ENCODE results near the gene CENPVL2.
"Not testable (repeated sequence)": the region's sequence is repeated elsewhere in the genome, so short reads cannot be mapped to it uniquely, and the experiment has no call there.

CENPVL2 gene

DNA sequence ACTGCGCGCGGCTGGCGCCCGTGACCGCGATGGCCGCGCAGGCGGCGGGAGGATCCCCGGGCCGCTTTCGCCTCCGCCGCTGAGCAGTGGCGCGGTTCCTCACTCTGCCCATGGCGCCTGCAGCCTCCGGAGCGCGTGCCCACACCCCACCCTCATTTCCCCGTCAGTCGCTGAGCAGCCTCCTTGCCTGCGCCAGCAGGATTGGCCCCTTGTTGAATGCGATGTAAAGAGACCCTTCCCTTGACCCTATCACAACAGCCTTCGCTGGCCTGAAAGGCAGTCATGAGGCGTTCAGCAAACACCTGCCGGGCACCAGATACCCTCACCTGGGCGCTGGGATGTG lies at the start of gene CENPVL2:
Gene CENPVL2 (minus strand): TSS at position 112 of the 343 bp plus-strand sequence. CDS start 0 bp downstream, at position 112.
- not testable (repeated sequence) for DNase-seq

DNA sequence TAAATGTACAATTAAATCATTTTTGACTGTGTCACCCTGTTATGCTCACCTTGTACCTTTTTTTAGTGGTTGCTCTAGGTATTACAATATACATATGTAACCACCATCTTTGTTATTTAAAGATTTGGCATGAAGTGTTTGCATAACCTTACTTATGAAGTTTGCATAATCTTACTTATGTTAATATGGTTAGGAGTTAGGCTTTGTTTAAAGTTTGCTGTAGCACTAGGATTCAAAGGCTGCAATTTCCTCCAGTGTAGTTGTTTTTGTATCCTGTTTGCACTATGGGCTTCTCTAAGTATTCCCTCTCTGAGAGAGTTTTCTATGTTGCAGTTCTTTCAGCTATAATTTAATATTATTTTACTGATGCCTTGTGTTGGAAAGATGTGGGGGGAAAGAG lies 45.6 kb upstream of the CENPVL2 start:
- no peak for DNase-seq

DNA sequence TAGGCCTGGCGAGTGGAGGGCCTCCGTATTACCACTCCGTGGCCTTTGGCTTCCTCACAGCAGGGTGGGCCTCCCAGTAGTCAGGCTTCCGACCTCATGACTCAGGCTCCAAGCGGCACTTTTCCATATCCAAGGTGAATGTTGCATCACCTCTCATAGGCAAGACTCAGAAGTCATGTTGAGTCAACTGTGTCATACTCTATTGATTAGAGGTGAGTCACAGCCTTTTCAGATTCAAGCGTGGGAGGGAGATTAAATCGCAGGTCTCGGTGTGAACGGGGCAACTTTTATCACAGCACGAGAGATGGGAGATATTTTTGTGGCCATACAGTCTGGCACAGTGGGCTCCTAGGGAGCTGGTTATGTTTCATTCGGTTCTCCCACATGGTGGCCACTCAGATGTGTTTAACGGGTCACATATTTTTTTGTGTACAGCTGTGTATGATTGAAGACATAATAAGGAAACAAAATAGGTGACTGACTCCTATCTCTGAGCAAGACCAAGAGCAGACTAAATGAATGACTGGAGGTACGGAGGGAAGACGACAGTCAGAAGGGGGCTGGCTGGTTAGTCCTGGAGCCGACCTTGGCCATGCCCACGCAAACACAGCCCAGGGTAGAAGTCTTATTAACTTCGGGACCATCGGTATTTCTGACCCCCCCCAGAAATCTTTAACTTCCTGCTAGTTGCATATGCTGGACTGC lies 30.5 kb upstream of the CENPVL2 start:
- DNase-seq = not testable (repeated sequence)

DNA sequence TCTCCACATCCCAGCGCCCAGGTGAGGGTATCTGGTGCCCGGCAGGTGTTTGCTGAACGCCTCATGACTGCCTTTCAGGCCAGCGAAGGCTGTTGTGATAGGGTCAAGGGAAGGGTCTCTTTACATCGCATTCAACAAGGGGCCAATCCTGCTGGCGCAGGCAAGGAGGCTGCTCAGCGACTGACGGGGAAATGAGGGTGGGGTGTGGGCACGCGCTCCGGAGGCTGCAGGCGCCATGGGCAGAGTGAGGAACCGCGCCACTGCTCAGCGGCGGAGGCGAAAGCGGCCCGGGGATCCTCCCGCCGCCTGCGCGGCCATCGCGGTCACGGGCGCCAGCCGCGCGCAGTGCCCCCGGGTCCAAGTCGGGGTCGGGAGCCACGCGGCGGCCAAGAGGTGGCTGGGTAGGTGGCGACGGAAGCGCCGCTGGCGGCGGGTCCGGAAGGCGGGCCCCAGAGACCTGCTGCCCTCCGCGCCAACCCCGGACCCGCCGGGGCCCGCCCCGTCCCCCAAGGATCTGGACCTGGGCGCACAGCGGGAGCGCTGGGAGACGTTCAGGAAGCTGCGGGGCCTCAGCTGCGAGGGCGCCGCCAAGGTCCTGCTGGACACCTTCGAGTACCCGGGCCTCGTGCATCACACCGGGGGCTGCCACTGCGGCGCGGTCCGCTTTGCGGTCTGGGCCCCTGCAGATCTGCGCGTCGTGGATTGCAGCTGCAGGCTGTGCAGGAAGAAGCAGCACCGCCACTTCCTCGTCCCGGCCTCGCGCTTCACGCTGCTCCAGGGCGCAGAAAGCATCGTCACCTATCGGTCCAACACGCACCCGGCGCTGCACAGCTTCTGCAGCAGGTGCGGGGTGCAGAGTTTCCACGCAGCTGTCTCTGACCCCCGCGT lies 27.9 kb upstream of the CENPVL2 start, which contains the start of gene CENPVL1:
Gene CENPVL1 (plus strand): TSS at position 236 of the 888 bp plus-strand sequence. CDS start 0 bp downstream, at position 236.
- not testable (repeated sequence) for DNase-seq

DNA sequence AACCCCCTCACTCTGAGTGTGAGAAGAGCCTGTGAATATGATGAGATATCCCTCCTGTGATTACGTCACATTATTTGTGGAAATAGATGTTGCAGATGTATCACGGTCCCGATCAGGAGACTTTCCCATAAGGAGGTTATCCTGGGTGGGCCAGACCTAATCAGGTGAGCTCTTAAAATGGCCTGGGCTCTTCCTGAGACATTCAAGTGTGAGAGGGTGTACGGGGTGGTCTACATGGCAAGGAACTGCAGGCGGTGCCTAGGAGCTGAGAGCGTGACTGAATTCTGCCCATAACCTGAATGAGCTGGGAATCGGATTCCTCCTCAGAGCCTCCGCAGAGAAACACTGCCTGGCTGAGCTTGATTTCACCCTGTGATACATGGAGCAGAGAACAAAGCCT lies 14.8 kb upstream of the CENPVL2 start:
- no peak for DNase-seq

DNA sequence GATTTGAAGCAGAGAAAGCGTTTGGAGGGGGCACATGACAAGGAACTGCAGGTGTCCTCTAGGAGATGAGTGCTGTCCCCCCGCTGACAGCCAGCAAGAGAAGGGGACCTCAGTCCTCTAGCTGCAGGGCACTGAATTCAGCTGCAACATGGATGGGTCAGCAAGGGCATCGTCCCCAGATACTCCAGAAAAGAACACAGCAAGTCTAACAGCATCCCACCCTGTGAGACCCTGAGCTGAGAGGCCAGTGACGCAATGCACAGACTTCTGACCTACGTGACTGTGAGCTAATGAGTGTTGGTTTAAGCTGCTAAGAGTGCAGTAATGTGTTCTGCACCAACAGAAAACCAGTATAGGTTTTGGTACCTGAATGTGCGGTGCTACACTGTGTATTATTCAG lies 11.6 kb upstream of the CENPVL2 start:
- no peak for DNase-seq

DNA sequence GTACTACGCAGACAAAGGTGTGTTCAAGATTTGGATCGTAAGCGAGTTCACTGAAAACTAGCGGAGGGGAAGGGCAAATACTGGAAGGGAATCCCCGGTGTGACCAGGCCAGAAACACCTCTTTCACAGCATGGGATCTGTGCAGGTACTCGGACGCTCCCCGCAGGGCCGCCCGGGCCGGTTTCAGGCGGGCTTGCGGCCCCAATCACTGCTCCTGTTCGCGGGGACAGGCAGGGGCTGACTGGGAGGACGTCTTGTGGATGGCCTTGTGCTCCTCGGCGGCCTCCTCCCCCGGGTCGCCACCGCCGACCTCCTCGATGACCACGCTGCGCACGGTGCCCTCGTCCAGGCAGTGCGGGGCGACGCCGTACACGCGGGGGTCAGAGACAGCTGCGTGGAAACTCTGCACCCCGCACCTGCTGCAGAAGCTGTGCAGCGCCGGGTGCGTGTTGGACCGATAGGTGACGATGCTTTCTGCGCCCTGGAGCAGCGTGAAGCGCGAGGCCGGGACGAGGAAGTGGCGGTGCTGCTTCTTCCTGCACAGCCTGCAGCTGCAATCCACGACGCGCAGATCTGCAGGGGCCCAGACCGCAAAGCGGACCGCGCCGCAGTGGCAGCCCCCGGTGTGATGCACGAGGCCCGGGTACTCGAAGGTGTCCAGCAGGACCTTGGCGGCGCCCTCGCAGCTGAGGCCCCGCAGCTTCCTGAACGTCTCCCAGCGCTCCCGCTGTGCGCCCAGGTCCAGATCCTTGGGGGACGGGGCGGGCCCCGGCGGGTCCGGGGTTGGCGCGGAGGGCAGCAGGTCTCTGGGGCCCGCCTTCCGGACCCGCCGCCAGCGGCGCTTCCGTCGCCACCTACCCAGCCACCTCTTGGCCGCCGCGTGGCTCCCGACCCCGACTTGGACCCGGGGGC lies 567 bp downstream of the CENPVL2 start:
- DNase-seq = not testable (repeated sequence)

DNA sequence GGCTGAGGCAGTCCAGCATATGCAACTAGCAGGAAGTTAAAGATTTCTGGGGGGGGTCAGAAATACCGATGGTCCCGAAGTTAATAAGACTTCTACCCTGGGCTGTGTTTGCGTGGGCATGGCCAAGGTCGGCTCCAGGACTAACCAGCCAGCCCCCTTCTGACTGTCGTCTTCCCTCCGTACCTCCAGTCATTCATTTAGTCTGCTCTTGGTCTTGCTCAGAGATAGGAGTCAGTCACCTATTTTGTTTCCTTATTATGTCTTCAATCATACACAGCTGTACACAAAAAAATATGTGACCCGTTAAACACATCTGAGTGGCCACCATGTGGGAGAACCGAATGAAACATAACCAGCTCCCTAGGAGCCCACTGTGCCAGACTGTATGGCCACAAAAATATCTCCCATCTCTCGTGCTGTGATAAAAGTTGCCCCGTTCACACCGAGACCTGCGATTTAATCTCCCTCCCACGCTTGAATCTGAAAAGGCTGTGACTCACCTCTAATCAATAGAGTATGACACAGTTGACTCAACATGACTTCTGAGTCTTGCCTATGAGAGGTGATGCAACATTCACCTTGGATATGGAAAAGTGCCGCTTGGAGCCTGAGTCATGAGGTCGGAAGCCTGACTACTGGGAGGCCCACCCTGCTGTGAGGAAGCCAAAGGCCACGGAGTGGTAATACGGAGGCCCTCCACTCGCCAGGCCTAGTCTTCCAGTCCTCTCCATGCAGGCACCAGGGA lies 2.8 kb downstream of the CENPVL2 start:
- DNase-seq = not testable (repeated sequence)

DNA sequence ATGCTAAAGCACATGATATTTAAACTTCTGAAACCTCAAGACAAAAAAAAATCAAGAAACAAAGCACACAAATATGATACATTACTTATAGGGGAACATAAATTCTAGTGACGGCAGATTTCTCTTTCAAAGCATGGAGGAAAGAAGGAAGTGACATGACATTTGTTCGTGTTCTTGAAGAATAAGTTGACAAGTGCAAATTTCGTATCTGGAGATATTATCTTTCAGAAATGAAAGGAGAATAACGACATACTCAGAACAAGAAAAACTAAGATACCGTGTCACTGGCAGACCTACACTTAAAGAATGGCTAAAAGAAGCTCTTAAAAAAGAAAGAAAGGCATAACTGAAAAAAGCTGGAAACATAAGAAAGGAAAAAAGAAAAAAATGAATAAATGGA lies 16.6 kb downstream of the CENPVL2 start:
- DNase-seq = no peak

DNA sequence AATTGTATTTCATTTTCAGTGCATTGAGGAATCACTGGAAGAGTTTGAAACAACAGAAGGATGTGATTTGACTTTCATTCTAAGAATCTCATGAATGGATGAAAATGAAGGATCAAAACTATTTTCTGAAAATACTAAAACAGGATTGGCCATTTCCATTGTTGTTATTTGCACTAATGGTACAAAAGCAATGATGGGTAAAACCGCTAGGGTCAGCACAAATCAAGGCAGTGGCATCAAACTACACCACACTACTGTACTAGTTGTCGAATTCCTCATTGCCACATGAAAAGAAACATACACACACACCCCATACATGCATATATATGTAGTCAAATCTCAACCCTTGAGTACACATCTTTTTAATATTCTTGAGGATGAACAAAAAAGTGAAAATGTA lies 39.3 kb downstream of the CENPVL2 start:
- DNase-seq = no peak

DNA sequence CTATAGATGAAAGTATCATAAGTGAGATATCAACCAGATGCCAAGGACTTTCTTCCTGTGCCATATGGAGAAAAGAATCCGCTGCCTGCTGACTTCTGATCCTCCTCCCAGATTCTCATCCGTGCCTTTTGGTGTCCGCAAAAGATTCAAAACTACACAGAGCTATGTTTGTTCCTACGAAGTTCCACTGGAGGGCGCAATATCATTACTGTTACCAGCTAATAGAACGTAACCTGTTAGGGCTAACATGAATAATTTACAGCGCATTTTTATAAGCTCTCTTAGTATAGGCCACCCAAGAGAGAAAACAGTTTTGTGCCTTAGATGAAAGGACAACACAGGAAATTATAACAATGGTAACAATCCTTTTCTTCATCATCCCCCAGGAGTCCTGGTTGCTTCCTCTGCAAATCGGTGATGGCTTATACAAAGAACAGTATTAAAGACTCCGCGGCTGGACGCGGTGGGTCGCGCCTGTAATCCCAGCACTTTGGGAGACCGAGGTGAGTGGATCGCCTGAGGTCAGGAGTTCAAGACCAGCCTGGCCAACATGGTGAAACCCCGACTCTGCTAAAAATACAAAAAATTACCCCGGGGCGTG lies 41.1 kb downstream of the CENPVL2 start:
- peak; percentile 6 for DNase-seq

DNA sequence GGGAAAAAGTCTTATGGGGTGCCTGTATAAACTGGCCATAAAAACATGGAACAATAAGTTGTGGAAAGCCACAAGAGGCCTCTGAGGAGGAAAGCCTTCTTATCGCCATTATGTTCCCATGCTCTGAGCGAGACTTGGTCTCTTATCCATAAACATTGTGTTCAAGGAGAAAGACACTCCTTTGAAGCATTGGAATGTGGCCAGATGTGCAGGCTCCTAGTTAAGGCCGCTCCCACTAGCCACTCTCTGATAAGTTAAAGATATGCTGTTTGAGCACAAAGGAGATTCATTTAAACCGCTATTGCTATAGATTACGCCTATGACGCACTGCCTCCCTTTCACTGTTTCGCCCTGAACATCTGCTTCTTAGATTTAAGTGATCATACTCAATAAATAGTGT lies 46.1 kb downstream of the CENPVL2 start:
- DNase-seq = not testable (repeated sequence)
